ENCODE data around the gene PPIL6. TPM values are rescaled to one million over a fixed set of nuclear protein-coding genes. Genes with fewer than 3 reads are reported as not detected.

The PPIL6 gene
- total RNA-seq, 1 donor from 2014 or later, result 2.7 TPM

GRCh38 chr6:109393886-109394281 lies 46.5 kb downstream of the PPIL6 start:
- no peaks in the 10 kb centered on the region for H3K4me1 Mint-ChIP-seq (ENCODE audit: low read depth)
- H3K4me3 Mint-ChIP-seq (ENCODE audit: unreplicated experiment), result no peak overlapping the region
- peaks cover 2% of the 10 kb centered on the region for H3K27me3 Mint-ChIP-seq (ENCODE audit: low read depth)
- H3K36me3 Mint-ChIP-seq (ENCODE audit: low read depth), result peaks cover 1% of the 10 kb centered on the region
- no peaks in the 10 kb centered on the region for H3K9me3 Mint-ChIP-seq (ENCODE audit: low read depth)
- DNase-seq (ENCODE audit: low spot score), result no peak
- TF ChIP-seq CTCF (IDR thresholded peaks at IDR 0.05), result no peak
- no peak overlapping the region for H3K27ac Mint-ChIP-seq (ENCODE audit: unreplicated experiment)

- H3K4me3 Mint-ChIP-seq (ENCODE audit: unreplicated experiment), result no peak overlapping the region
- TF ChIP-seq CTCF (IDR thresholded peaks at IDR 0.05), result no peak
- no peak overlapping the region for H3K27ac Mint-ChIP-seq (ENCODE audit: unreplicated experiment)
- H3K27me3 Mint-ChIP-seq (ENCODE audit: low read depth), result peaks cover 2% of the 10 kb centered on the region
- DNase-seq (ENCODE audit: low spot score), result no peak
- H3K9me3 Mint-ChIP-seq (ENCODE audit: low read depth), result no peaks in the 10 kb centered on the region
- H3K4me1 Mint-ChIP-seq (ENCODE audit: low read depth), result no peaks in the 10 kb centered on the region
- H3K36me3 Mint-ChIP-seq (ENCODE audit: low read depth), result peaks cover 1% of the 10 kb centered on the region
These were observed 47.1 kb downstream of the PPIL6 start for GRCh38 chr6:109393157-109393885.

GRCh38 chr6:109389650-109390274 lies 50.7 kb downstream of the PPIL6 start:
- Mint-ChIP-seq H3K4me1 (ENCODE audit: low read depth) (no peaks in the 10 kb centered on the region), H3K9me3 (ENCODE audit: low read depth) (no peaks in the 10 kb centered on the region), H3K27me3 (ENCODE audit: low read depth) (peaks cover 2% of the 10 kb centered on the region), H3K36me3 (ENCODE audit: low read depth) (no peaks in the 10 kb centered on the region), H3K4me3 (ENCODE audit: unreplicated experiment) (no peak overlapping the region), H3K27ac (ENCODE audit: unreplicated experiment) (no peak overlapping the region)
- DNase-seq (ENCODE audit: low spot score), result no peak
- no peak for TF ChIP-seq CTCF (IDR thresholded peaks at IDR 0.05)

- no peaks in the 10 kb centered on the region for H3K36me3 Mint-ChIP-seq (ENCODE audit: low read depth)
- H3K9me3 Mint-ChIP-seq (ENCODE audit: low read depth), result no peaks in the 10 kb centered on the region
- no peak for TF ChIP-seq CTCF (IDR thresholded peaks at IDR 0.05)
- H3K27me3 Mint-ChIP-seq (ENCODE audit: low read depth), result peaks cover 2% of the 10 kb centered on the region
- no peak overlapping the region for H3K4me3 Mint-ChIP-seq (ENCODE audit: unreplicated experiment)
- no peak overlapping the region for H3K27ac Mint-ChIP-seq (ENCODE audit: unreplicated experiment)
- peaks cover 5% of the 10 kb centered on the region for H3K4me1 Mint-ChIP-seq (ENCODE audit: low read depth)
- DNase-seq (ENCODE audit: low spot score), result no peak
These were observed 52.2 kb downstream of the PPIL6 start for GRCh38 chr6:109388265-109388664.

- no peaks in the 10 kb centered on the region for H3K9me3 Mint-ChIP-seq (ENCODE audit: low read depth)
- peaks cover 26% of the 10 kb centered on the region for H3K4me1 Mint-ChIP-seq (ENCODE audit: low read depth)
- peak; percentile 41 for TF ChIP-seq CTCF (IDR thresholded peaks at IDR 0.05)
- peaks cover 2% of the 10 kb centered on the region for H3K27me3 Mint-ChIP-seq (ENCODE audit: low read depth)
- peaks cover 1% of the 10 kb centered on the region for H3K36me3 Mint-ChIP-seq (ENCODE audit: low read depth)
- peak overlapping the region; percentile 93 for H3K4me3 Mint-ChIP-seq (ENCODE audit: unreplicated experiment)
- no peak for DNase-seq (ENCODE audit: low spot score)
- H3K27ac Mint-ChIP-seq (ENCODE audit: unreplicated experiment), result peak overlapping the region; percentile 100
These were observed 56.9 kb downstream of the PPIL6 start for GRCh38 chr6:109383438-109383940.

Data from chondrocyte (in vitro differentiated cells).